HG03571 (cell line): Measurements from ENCODE around the gene TP53I11.

Experiments used
- ATAC-seq: cut with Tn5 transposase; IDR thresholded peaks from one replicate; pipeline ENCODE4 v1.9.1; 2021; ENCODE audit not compliant: unreplicated experiment

TP53I11 gene

DNA sequence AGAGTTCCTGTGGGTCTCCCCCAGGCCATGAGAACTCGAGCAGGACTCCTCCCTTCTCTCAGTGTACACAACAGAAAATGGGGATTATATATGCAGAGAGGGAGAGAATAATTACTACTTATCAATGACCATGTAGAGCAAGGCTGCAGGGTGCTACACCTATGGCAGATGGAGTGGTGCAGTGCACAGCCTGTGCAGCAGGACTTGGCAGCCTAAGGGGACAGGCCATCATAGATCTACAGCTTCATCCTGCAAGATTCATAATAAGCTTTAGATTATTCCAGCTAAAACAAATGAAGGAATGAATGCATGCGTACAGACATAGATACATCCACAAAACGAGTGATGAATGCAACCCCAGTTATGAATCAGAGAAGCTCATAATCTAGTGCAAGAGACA is 8.4 kb upstream of the TP53I11 start:
- ATAC-seq = no peak

DNA sequence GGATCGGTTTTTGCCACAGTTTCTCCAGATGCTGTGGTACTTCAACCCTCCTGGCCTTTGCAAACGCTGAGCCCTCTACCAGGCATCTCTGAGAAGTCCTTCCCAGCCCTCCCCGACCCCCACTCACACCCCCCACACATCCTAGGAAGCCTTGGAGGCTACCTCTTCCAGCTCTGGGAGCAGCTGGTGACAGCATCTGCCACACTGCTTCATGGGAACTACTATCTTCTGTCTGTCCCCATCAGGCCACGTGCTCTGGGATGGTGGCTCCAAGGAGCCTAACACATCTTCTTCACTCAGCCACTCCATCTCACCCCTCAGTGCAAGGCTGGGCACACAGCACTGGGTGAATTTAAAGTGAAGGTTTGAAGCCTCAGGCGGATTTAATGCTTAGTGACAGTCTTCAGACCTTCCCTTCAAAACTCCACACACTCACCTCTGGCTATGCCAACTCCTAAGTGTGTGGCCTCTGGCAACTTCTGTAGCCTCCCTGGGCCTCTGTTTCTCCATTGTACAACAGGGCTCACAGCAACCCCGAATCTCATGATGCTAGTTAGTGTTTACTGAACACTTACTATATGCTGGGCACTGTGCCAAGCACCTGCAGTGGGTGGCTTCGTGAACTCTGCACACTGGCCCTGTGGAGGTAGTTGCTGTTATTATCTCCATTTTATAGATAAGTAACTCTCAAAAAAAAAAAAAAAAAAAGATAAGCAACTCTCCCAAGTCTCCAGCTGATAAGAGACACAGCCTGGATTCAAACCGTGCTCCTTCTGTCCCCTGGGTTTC is 7.3 kb upstream of the TP53I11 start:
- ATAC-seq = no peak

DNA sequence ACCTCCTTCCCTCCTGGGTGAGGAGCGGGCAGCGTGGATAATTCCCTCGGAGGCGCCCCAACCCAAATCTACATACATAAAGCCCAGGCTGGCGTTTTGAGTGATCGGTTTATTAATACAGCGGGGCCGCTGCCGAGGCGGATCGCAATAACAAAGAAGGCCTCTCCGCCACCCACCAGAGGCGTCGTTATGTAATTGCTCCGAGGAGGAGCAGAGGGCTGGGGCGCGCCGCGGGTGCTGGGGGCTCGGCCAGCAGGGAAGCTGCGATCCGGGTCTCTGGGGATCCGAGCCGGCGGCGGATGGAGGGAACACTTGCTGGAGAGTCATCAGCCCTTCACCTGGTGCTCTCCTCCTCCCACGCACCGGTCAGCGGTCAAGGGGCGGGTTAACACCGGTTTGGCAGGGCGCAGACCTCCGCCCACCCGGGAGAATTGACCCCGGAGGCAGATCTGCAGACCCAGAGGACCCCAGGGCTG is 6.4 kb upstream of the TP53I11 start:
- ATAC-seq = no peak

DNA sequence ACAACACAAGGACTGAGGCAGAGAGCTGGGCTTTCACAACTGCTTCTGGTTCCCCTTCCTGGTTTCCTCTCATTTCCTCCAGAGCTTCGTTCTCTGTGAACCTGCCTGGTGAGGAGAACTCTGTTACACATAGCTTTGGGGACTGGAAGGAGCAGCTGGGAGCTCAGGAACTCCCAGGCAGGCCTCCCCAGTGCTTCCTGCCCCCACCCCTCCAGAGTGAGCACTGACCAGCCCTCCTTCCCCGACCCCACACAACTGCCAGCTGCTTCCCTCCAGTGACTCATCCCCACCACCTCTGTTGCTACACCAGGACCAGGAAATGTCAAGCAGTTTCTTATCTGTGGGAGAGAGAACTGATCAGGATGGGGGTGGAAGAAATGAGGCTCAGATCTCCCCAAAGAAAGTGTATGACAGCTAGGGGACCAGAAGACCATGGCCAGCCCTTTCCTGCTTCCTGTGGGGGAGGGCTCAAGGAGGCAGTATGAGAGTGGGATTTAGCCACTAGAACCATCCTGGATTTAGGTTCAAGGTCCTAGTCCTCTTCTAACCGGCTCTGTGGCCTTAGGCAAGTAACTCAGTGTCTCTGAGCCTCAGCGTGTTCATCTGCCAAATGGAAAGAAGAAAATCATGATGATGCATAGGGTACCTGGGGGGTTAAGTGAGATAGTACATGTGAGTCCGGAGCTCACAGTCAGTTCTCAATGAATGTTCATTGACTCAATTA is 4.5 kb upstream of the TP53I11 start:
- no peak for ATAC-seq

DNA sequence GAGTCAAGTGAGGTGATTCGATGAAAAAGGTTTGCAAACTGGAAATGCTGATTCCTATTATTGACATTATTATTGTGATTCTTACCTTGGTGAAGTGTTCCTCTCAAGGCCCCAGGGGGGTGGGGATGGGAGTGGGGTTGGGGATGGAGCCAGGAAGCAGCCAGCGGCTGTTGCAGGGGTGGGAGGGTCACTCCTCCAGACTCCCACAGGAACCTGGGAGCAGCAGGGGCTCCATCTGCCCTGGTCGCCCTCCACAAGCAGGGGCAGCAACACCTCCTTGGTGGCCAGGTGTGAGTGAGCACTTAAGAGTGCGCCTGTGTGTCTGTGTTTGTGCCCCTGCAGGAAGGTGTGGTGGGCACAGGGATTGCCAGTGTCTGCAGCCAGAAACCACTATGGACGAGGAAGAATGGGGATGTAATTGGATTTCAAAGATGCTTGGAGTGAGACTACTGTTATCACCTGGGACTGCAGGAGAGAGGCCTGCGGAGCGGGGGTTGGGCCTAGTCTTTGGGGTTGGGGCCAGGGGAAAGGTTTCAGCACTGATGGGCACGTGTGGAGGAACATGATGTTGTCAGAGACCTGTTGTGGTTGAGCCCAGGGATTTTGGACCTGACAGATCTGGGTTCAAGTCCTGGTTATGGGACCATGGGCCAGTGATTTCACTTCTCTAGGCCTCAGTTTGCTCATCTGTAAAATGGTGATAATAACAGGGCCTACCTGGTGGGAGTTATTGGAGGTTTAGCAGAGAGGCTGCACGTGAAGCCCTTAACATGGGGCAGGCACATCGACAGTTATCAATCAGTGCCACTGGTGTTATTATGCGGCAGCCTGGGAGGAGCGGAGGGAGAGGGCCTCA is 3.6 kb upstream of the TP53I11 start:
- no peak for ATAC-seq

DNA sequence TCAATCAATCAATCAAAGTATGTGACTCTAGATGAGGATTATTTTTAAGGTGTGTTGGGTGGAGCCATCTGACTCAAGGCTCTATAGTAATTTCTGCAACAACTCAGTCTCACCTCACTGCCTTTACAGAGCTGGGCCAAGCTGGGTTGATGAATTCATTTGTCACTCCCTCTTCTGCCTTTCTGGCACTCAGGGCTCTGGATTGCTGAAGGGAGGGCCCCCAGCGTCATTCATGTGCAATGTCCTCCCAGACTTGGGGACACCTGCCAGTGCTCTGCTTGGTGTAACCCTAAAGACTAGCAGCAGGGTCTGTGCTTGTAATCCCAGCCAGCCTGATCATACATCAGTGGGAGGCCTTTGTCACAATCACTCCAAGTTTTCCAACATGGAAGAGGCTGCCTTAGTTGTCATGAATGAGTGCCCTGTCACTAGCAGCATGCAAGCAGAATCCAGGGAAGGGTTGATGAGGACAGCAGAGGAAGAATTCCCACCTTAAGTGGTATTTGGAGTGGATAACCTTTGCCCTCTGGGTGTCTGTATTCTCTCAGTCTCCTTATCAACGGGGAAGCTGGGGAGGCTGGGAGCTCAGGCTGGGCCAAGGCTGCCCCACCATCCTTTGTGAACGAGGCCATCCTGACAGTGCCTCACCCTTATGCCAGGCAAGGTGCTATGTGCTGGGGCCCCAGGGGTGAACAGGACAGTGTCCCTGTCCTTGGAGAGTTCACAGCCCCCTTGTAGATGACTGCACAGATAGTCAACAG is 2.0 kb upstream of the TP53I11 start:
- ATAC-seq = no peak

DNA sequence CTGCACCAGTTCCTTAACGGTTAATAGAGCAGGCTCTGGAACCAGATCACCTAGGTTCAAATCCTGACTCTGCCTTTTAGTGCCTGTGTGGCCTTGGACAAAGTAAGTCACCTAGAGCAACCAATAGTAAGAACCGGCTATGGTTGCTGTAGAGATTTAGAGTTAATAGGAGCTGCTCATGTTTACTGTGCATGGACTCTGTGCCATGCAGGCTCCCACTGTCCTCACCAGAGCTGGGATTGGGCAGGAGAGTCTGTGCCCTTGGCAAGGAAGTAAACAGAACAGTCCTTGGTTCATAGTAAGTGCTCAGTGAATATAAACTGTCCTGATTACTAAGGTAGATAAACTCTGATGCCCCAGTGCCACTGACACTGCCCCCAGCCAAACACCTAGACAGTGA is 1.4 kb upstream of the TP53I11 start:
- no peak for ATAC-seq

DNA sequence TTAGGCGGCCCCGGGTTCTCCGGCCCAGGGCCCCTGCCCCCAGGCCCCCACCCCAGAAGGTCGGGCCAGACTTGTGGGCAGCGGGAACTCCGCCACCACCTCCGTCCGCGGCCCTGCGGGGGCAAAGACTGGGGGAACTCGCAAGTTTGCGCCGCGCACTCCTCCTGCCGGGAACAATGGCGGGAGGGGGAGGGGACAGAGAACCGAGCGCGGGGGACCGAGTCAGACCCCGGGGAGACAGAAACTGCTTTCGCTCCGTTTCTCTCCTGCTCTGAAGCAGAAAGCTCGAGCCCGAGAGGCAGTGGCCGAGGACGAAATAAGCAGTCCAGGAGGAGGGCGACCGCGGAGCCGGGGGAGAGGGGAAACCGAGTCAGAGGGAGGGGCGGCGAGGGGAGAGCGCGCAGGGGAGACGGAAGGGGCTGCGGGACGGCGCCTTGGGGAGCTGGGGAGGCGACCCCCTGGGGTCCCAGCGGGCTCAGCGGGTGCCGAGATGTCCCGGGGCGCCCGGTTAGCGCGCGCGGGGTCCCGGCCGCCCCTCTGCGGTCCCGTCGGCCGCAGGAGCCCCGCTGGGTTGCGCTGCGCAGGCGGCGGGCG is 555 bp downstream of the TP53I11 start:
- no peak for ATAC-seq

DNA sequence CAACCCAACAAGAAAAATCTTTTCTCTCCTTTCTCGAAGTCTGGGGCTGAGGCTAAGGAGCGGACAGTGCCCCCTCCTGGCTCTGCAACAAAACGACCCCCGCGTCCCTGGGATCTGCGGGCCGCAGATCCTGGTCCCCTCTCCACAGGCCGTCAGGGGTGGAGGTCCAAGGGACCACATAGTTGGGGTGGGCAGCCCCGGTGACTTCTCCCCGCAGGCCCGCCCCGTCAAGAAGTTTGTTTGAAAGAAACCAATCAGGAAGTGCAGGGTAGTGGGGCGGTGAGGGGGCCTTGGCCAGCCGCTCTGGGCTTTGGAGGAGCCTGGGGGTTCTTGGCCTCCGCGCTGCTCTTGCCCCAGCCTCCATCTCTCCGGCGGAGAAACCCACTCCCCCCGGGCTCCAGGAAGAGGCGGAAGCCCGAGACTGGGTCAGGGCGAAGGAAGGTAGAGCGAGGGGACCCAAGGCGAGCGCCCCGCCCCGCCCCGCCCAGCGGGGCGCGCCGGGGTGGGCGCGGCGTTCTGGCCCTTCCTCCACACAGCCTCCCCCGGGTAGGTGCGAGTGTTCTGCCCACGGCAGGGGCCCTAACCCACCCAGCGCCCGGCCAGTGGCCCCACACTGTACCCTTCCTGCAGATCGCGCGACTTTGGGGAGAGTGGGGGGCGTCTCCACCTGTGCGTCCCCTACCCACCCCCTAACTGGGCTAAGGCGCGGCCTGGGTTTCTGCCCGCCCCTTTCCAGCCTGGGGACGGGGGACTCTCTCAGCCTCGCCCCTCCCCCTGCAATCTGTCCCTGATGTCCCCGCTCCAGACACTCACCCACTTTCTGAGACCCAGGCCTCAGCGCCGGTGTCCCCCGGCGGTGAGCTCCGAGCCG is 1.3 kb downstream of the TP53I11 start:
- ATAC-seq = no peak

DNA sequence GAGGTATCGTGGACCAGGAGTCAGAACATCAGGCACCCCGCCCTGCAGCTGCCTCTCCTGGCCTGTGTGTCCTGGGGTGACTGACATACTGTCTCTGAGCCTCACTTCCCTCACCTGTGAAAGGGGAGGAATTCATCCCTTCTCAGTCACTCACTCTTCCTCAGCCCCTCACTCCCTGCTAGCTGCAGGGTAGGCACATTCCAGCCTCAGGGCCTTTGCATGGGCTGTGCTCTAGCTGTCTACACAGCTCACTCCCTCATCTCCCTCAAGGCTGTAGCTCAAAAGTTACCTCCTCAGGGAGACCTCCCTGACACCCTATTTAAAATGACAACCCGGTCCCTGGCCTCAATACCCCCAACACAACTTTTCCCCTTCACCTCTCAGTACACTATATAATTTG is 2.5 kb downstream of the TP53I11 start:
- ATAC-seq = no peak

DNA sequence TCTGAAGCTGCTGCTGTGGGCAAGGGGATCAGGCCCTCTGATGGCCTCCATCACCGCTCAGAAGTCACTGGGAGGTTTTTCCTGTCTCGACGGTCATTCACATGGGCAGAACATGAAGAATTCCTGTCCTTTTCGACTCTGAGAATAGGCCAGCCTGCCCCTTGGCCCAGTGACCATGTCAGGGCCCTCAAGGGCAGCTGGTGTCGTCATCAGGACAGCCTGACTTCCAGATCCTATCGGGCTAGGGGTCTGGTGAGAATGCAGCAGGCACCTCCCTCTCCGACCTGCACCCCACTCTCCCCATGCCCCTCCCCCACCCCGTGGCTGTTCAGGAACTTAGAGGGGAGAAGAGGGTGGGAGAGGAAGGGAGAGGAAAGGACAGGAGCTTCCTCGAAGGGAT is 3.6 kb downstream of the TP53I11 start:
- no peak for ATAC-seq

DNA sequence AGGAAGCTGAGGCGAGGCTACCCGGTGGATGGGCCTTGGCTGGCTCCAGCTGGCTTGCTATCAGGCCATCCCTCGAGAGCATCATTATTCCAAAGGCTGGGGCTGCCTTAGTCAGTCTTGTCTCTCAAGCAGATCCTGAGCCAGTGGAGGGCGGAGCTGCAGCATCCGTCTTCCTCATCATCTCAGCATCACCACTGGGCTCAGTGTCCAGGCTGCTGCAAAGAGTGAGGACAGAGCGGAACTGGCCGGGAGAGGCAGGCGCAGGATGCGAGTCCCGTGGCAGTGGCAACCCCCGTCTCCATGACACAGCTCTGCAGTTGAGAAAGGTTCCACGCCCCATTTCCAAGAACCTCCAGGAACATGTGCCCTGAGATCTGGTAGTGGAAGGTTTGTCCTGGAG is 4.4 kb downstream of the TP53I11 start:
- ATAC-seq = no peak

DNA sequence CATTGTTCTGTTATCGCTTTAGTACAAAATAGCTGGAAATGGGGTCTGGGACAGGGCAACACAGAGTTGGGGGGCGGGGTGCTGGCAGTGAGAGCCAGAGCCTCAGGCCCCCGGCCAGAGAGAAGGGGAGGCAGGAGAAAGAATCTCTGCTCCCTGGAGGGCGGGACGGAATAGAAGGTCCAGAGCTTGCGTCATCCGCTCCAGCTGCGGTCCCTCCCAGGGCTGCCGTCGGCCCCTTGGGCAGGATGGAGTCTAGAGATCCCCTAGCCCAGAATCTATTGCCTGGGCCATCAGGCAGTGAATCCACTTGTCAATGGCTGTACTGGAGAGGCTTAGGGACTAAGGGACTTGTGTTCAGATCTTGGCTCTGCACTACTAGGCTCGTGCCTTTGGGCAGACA is 5.0 kb downstream of the TP53I11 start:
- ATAC-seq = no peak

DNA sequence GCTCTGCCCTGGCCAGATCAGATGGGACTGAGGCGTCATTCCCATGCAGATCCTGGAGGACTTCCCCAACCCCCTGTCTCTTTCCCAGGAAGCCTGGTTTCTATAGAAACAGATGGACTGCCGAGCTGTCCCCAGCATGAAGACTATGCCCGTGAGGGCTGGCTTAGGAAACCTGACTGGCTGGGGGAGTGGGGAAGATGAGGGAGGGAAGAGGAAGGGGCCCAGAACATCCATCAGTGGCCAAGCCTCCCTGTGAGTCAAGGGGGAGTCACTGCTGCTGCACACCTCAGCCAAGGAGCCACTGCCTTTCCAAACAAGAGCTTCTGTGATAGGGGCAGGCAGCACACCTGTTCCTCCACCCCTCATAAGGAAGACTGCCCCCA is 5.8 kb downstream of the TP53I11 start:
- no peak for ATAC-seq

DNA sequence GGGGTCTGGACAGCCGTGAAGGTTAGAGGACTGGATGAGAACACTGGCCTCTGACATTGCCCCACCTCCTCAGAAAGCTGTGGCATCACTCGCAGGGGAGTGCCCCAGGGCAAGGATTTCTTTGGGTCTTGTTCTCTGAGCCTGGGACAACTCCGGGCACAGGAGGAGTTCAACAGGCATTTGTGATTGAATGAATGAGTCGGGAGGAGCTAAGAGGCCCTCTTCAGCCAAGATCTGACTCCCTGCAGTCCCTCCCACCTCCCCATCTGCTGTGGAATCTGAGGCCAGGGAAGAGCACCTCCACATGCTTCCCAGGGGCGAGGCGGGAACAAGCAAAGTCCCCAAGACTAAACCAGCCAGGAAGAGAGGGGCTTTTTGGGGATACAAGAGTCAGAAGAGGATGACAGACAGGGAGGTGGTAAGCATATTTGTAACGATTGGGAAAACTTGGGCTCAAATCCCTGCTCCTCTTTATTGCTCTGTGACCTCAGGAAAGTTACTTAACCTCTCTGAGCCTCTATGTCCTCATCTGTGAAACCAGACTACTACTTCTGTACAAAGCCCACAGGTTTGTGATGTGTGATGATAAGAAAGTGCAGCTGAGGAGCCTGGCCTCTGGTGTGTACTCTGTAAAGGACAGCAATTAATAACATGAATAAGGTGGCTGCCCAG is 6.4 kb downstream of the TP53I11 start:
- no peak for ATAC-seq

DNA sequence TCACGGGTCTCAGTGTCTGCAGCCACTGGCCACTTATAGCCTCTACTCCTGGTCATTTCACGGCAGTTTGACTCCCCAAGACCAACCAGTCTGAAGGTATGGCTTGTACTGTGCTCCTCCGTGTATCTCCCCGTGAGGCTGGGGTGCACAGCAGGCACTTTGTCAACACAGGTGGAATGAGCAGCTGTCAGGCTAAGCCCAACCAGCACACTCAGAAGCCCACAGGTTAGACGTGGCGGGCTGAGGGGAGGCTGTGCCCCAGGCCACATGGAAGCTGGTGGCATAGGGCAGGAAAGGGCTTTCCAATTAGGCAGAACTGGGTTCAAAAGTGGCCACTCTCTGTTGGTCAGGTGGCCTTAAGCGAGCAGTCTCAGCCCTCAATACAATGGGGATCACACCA is 7.0 kb downstream of the TP53I11 start:
- no peak for ATAC-seq

DNA sequence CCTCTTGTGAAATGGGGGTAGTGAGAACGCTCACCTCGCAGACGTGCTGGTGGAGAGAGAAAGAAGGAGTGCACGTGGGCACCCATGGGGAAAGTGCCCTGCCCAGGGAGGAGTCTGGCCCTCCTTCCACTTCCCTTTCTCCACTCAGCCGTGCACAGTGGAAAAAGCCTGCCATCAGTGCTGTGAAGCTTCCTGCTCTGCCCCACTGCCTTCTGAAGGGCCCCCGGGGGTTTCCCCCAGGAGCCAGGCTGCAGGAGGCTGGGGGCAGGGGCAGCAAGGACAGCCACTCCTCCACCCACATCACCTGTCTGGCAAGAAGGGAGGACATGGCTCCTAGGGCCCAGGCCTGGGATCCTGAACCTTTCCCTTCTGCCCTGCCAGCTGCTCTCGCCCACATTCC is 7.6 kb downstream of the TP53I11 start:
- ATAC-seq = no peak

DNA sequence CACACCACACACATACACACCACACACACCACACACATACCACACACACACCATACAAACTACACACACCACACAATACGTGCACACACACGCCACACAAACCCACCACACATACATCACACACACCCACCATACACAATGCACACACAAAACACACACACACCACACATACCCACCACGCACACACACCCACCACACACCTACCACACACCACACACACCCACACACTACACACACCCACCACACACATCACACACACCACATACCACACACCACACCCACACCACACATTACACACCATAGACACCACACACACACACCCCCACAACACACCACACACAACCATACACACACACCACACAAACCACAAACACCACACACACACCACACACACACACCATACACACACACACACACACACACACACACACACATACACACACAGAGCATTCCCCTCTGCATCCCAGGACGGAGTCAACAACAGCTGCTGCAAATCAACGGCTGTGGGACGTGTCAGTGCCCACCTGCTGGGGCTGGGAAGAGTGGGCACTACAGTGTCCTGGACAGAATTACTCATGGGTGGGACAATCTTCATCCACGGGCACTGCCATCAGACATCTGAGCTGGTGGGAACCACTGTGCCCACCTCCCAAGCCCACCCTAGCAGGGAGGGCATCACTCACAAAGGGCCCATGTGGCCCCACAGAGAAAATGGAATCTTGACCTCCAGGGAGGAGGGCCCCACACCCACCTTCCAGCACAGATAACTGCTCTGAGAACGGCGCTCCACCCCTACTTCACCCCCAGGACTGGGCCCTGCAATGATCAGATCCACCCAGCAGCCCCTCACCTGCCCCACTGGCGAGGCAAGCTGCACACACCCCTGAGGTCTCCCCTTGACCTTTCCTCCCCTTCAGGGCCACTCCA is 8.4 kb downstream of the TP53I11 start:
- no peak for ATAC-seq
